ENCODE results near the gene ATP2A2. TPM values are rescaled to one million over a fixed set of nuclear protein-coding genes. Genes with fewer than 3 reads are reported as not detected.

The ATP2A2 gene
- total RNA-seq, 1 experiment from 2014 or later: 174 TPM

GRCh38 chr12:110277530-110278254, 3.4 kb upstream of the ATP2A2 start:
- Histone ChIP-seq H3K36me3 (ENCODE audit: low read depth, low read length) (peaks cover 3% of the 10 kb centered on the region; the same call in 1 of the 2 replicates), H4K20me1 (ENCODE audit: low read length) (peaks cover 9% of the 10 kb centered on the region), H3K27ac (ENCODE audit: low read length) (no peak overlapping the region), H3K9me2 (replicated peaks; ENCODE audit: low read length) (no peaks in the 10 kb centered on the region), H2AFZ (ENCODE audit: low read length) (no peak overlapping the region), H3K9me3 (ENCODE audit: low read length) (no peaks in the 10 kb centered on the region), H3F3A (ENCODE audit: low read length, unreplicated experiment) (no peaks in the 10 kb centered on the region), H3K4me1 (ENCODE audit: insufficient read depth, low read length) (peaks cover 12% of the 10 kb centered on the region), H3K9ac (ENCODE audit: low read length) (no peak overlapping the region), H3K4me3 (ENCODE audit: low read length) (no peak overlapping the region), H3K4me2 (ENCODE audit: low read length) (no peak overlapping the region), H3K27me3 (ENCODE audit: low read length) (no peaks in the 10 kb centered on the region), H3K79me2 (ENCODE audit: low read length) (peaks cover 13% of the 10 kb centered on the region)
- no peak for DNase-seq
- ATAC-seq: no peak
- no TSS peak for BruUV-seq (replicated peaks)
- no peak for TF ChIP-seq CTCF (conservative IDR thresholded peaks at IDR 0.05; ENCODE audit: low read depth, low read length)
- no peak for TF ChIP-seq EZH2phosphoT487 (IDR thresholded peaks at IDR 0.05; ENCODE audit: borderline replicate concordance, low read length)
- CTCF ChIA-PET: no interaction called here
- POLR2A ChIA-PET (ENCODE audit: unreplicated experiment): no interaction called here
- intact Hi-C loops (cut with micrococcal nuclease): no loop called here

- intact Hi-C loops (cut with micrococcal nuclease): no loop called here
- BruUV-seq (replicated peaks): no TSS peak
- Histone ChIP-seq H4K20me1 (ENCODE audit: low read length) (peaks cover 14% of the 10 kb centered on the region), H3K27ac (ENCODE audit: low read length) (no peak overlapping the region), H3K9ac (ENCODE audit: low read length) (no peak overlapping the region), H3K4me1 (ENCODE audit: insufficient read depth, low read length) (peaks cover 14% of the 10 kb centered on the region), H3K9me2 (replicated peaks; ENCODE audit: low read length) (no peaks in the 10 kb centered on the region), H3K36me3 (ENCODE audit: low read depth, low read length) (peaks cover 8% of the 10 kb centered on the region; the same call in 1 of the 2 replicates), H2AFZ (ENCODE audit: low read length) (no peak overlapping the region), H3K4me2 (ENCODE audit: low read length) (no peak overlapping the region), H3K27me3 (ENCODE audit: low read length) (no peaks in the 10 kb centered on the region), H3K79me2 (ENCODE audit: low read length) (peaks cover 18% of the 10 kb centered on the region), H3F3A (ENCODE audit: low read length, unreplicated experiment) (no peaks in the 10 kb centered on the region), H3K4me3 (ENCODE audit: low read length) (no peak overlapping the region), H3K9me3 (ENCODE audit: low read length) (no peaks in the 10 kb centered on the region)
- POLR2A ChIA-PET (ENCODE audit: unreplicated experiment): no interaction called here
- TF ChIP-seq EZH2 (IDR thresholded peaks at IDR 0.05; ENCODE audit: low read length, unreplicated experiment): no peak
- TF ChIP-seq EZH2phosphoT487 (IDR thresholded peaks at IDR 0.05; ENCODE audit: borderline replicate concordance, low read length): no peak
- TF ChIP-seq CTCF (conservative IDR thresholded peaks at IDR 0.05; ENCODE audit: low read depth, low read length): no peak
- DNase-seq: no peak
- CTCF ChIA-PET: no interaction called here
- no peak for ATAC-seq
Observed at GRCh38 chr12:110278255-110278536, 2.9 kb upstream of the ATP2A2 start.
